GM18511 (cell line): ENCODE data around the gene TMCO6.

Experiments used
- ATAC-seq: cut with Tn5 transposase; IDR thresholded peaks from one replicate; pipeline ENCODE4 v1.9.1; 2021; ENCODE audit warnings: mild to moderate bottlenecking, moderate library complexity; ENCODE audit not compliant: unreplicated experiment

TMCO6 gene

DNA sequence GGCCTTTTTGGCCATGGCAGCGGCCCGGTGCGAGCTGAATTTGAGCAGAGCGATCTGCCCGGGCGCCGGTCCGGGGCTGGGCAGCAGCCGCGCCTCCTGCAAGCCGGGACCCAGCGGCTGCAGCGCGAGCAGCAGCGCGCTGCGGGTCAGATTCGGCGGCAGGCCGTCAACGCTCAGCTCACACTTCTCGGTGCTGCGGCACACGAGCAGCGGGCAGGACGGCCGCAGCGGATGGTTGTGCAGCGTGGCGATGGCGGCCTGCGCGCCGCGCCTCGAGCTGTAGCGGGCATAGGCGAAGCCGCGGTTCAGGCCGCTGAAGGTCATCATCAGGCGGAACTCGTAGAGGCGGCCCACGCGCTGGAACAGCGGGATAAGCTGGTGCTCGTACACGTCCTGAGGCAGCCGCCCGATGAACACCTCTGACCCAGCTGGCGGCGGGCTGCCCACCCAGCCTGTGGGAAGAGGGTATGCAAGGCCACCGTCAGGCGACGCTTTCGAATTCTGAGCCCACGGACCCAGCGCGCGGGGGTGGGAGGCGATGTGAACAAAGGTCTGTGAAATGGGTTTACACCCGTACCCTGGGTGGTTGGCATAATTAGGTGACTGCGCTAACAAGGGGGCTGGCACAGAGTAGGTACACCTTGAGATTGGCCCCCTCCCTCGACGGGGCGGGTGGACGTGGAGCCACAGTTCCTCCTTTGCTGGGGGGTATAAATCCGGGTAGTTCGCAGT lies 33.4 kb downstream of the TMCO6 start:
- ATAC-seq: no peak

- ATAC-seq: no peak
Observed at GRCh38 chr5:140673187-140673976, 34.1 kb downstream of the TMCO6 start, which contains the start of gene DND1. Gene DND1 (minus strand): TSS chr5:140673576. CDS start chr5:140673542, 34 bp downstream.

- no peak for ATAC-seq
Observed at GRCh38 chr5:140674211-140674610, 35.0 kb downstream of the TMCO6 start.

DNA sequence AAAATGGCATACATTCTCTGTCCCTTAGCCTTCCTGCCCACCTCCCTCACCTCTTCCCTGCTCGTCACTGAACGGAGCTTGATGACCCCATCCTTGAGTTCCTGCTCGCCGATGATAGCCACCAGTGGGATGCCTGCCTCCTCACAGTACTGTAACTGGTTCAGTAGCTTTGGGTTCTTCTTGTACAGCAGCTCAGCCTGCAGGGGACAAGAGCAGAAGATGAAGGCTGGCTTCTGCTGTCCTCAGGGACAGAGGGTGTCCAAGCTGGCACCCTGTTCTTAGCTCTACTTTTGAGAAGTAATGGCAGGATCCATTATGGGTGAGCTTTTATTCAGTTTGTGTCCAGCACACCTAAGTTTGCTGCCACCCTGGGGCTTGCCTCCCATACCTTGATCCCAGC lies 35.4 kb downstream of the TMCO6 start:
- no peak for ATAC-seq

DNA sequence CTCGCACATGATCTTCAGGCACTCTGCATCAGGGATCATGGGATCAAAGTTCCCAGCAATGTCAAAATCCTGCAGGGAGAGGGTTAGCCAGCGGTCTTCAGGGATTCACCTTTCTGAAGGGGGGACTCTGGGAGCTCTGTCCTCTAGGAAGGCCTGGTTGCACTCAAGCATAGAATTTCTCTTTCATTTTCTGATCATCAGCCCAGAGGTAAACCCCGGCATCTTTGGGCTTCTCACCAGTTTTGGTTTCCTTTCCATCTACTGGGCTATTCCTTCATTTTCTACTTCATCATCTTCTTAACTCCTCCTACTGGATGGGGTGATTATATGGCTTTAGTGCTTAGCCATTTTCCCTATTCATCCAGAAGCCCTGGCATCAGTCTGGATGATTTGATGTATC lies 38.7 kb downstream of the TMCO6 start:
- peak; percentile 72 for ATAC-seq

DNA sequence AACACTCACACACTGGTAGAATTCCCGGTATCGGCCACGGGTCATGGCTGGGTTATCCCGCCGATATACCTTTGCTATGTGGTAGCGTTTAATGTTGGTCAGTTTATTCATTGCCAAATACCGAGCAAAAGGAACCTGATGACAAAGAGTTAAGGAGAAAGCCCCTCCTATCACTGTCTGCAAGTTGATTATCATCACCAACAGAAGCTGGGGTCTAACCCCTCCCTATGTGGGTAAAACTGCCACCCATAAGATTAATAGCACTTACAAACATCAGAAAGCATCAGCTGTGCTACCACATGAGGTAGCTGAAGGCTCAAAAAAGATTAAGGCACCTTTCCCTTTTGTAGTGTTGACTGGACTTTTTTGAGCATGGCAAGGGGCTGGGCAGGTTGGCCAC lies 39.7 kb downstream of the TMCO6 start:
- no peak for ATAC-seq

- ATAC-seq: peak; percentile 4
Observed at GRCh38 chr5:140690376-140690932, 51.2 kb downstream of the TMCO6 start.

GRCh38 chr5:140690941-140691924 lies 52.0 kb downstream of the TMCO6 start, which contains the start of the genes HARS1 and HARS2:
Gene HARS1 (minus strand): TSS chr5:140691370. CDS start chr5:140691304, 66 bp downstream.
Gene HARS2 (plus strand): TSS chr5:140691455. CDS start chr5:140691649, 194 bp downstream.
- ATAC-seq: peak; percentile 98

GRCh38 chr5:140694276-140694675 lies 55.0 kb downstream of the TMCO6 start:
- no peak for ATAC-seq
